HG03571 (cell line): ENCODE data around the gene MLX.
A peak's percentile ranks its signal among the peaks of the same experiment; 100 is the strongest.
"Not testable (repeated sequence)": the region's sequence is repeated elsewhere in the genome, so short reads cannot be mapped to it uniquely, and the experiment has no call there.

Experiments
- ATAC-seq: cut with Tn5 transposase; IDR thresholded peaks from one replicate; pipeline ENCODE4 v1.9.1; 2021; ENCODE audit not compliant: unreplicated experiment

Gene MLX

GRCh38 chr17:42577532-42578281 is 10.8 kb downstream of the MLX start, which contains the start of gene PSMC3IP:
Gene PSMC3IP, minus strand, starts transcription at chr17:42577729. Its CDS starts 43 bp downstream, at chr17:42577686.
- peak; percentile 65 for ATAC-seq

- ATAC-seq = no peak
Observed at GRCh38 chr17:42578282-42578869, 11.5 kb downstream of the MLX start.

DNA sequence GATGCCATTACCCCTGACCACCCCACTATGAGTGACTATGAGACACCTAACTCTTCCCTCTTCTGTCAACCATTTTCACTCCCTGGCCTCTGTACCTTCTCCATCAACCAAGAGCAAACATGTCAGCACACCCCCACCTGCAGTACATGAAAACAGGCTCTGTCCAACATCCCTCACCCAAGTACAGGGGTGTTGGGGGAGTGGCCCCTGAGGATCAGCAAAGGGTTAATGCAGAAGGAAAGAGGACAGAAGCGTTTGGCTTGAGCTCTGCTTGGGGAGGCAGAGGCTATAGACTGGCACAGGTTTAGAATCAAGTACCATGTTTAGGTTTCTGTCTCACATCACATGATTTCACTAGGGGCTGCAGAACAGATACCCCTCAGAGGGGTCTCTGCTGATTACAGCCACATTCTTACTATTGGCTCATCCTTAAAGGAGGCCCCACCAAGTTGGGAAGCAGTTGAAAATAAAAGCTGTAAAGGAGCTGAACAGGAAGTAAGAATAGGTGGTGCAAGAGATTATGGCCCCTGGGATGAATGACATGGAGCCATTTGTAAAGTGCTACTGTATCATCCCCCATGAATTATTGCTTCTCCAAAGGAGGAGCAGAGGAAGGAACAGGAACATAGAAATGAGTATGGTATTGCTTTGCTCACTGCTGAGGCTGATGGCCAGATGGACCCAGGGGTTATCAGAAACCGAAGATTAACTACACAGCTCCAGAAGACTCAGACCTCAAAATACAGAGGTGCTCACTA is 13.1 kb downstream of the MLX start:
- ATAC-seq = no peak

DNA sequence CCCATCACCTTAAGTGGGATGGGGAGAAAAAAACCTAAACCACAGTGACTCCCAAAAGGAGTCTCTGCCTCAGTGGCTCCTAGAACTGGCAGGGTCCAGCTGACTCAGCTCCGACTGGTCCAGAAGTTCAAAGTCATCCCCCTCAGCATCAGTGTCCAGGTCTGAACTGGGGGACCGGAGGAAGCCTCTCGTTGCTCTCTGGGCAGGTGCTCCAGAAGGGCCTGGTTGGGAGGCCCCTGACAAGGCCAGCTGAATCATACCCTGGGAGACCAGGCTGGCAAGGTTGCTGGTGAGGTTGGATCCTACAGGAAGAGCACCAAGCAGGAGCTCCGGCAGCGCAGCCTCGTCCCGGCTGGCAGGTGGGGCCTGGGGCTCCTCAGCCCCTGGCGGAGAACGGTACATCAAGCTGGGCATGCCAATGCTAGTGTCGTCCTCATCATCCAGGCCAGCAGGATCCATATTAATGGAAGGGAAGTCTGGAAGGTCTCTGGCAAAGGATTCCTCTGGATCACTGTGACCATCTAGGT is 14.9 kb downstream of the MLX start:
- ATAC-seq = no peak

DNA sequence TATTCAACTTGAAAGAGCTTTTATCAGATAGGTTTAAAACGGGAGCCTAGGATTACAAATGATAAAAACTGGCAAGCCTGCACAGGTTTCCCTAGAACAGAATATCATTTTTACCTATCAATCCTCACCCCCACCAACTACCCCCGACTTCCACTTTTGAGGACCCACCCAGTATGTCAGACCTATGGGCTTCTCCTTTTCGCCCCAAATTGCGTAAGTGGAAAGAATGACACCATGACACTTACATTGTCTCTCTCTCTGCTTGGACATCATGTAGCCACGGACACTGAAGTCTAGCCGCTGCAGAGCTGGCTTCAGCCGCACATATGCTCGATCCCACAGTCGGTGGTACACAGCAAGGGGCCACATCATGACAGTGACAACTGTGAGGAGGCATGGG is 18.0 kb downstream of the MLX start:
- ATAC-seq = no peak

- ATAC-seq = no peak
Observed at GRCh38 chr17:42585353-42585752, 18.5 kb downstream of the MLX start.

DNA sequence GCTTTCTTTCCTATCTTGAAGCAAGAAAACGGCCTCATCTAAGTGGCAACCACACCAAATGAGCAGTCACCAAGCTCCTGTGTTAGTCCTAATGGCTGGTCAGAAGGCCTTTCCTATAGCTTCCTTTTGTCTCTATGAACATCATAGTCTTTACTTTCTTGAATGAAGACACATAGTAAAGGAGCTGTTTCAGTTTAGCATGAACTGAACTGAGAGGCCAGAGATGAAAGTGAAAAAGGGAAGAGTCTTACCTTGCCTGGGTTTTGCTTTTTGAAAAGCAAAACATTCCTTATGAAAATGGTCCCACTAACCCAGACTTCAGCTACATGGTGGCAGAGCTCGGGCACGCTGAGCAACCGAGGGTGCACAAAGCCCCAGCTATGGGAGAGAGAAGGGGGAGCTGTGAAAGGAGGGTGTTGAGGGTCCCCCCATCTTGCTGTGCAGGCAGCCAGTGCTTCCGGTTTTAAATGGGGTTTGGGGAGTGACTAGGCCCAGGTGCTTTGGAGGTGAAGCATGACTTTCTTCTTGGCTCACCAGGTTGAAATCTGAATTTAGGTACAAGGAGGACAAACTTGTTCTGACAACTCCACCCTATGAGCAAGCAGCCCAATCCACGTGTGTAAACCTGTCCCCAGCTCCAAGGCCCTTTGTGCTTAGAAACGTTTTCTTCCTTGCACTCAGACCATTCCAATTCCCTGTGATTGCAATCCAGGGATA is 19.8 kb downstream of the MLX start:
- ATAC-seq = no peak

GRCh38 chr17:42590886-42591285 is 24.0 kb downstream of the MLX start:
- no peak for ATAC-seq

- ATAC-seq = no peak
Observed at GRCh38 chr17:42591411-42591810, 24.5 kb downstream of the MLX start.

DNA sequence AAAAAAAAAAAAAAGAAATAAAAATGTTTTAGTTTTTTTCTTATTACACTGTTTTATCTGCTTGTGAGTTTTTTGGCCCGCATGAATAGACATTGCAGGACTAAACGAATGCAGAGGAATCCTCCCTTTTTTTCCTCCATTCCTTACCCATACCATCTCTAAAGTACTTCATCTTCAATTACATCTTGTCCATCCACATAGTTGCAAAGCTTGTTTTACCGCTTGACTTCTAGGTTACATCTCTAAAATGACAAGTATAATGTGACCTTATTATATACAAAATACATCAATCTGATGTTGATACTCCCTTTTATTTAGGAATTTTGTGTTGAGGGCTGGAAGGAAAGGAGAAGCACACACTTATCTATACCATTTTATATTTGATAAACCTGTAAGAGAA is 29.5 kb downstream of the MLX start:
- no peak for ATAC-seq

- ATAC-seq = no peak
Observed at GRCh38 chr17:42598905-42599304, 32.0 kb downstream of the MLX start.

- no peak for ATAC-seq
Observed at GRCh38 chr17:42603318-42603717, 36.4 kb downstream of the MLX start.

GRCh38 chr17:42607769-42608168 is 40.9 kb downstream of the MLX start:
- no peak for ATAC-seq

- no peak for ATAC-seq
Observed at GRCh38 chr17:42608305-42609181, 41.6 kb downstream of the MLX start.

DNA sequence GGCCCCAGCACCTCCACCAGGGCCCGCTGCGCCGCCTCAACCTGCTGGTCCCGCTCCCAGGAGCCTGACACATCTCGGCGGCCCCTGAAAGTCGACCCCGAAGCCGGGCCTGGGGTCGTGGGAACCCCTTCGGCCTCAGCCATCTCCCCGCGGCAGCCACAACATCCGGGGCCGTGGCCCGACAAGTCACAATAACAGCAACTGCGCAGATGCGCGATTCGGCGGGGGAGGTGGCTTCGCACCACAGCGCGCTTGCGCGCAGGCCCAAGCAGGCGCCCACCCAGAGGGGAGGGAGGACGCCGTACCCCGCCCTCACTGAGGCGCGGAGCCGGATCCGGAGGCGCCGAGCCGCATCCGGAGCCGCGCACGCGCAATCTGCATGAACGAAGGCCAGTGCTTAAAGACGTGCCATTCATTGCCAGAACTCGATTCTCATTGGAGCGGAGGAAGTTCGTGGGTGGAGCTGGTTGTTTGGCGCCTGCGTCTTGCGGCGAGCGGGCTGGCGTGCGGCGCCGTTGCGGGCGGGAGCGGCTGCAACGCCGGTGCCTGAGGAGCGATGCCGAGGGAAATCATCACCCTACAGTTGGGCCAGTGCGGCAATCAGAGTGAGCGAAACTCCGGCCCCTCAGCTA is 42.4 kb downstream of the MLX start, which contains the start of the genes RETREG3 and TUBG1:
Gene RETREG3 (minus strand): TSS at position 193 of the 632 bp plus-strand sequence. CDS start 50 bp downstream, at position 143.
Gene TUBG1 (plus strand): TSS at position 502 of the 632 bp plus-strand sequence. CDS start 55 bp downstream, at position 557.
- peak; percentile 77 for ATAC-seq

GRCh38 chr17:42609814-42610801 is 43.2 kb downstream of the MLX start:
- not testable (repeated sequence) for ATAC-seq

GRCh38 chr17:42612013-42612412 is 45.1 kb downstream of the MLX start:
- no peak for ATAC-seq

GRCh38 chr17:42613699-42614295 is 46.9 kb downstream of the MLX start:
- ATAC-seq = no peak
